Activated B cell treated with CpG ODN at 0.5 μM for 24 hours (primary cell): ENCODE data around the gene MYH7. TPM values are rescaled to one million over a fixed set of nuclear protein-coding genes. Genes with fewer than 3 reads are reported as not detected.

Experiments used
- ATAC-seq: fragments of 200-7000 bp; cut with Tn5 transposase; one replicate; pipeline ENCODE4 v1.10.0; 2021; ENCODE audit warnings: low read depth, mild to moderate bottlenecking, moderate library complexity
- CTCF ChIA-PET: fragments of 350-600 bp; sonication (Branson Sonifier 250); formaldehyde crosslinking; loops from one replicate; lab custom pipeline; 2021; ENCODE audit warnings: antibody characterized with exemption; lab: Charles Lee
- POLR2A ChIA-PET: fragments of 350-600 bp; sonication (Branson Sonifier 250); formaldehyde crosslinking; loops from one replicate; lab custom pipeline; 2021; ENCODE audit warnings: antibody characterized with exemption; lab: Charles Lee
- DNase-seq: peaks from one replicate; pipeline ENCODE4 v3.0.0; 2022
- H3K27ac Mint-ChIP-seq: one replicate; pipeline ENCODE4 v1.8.0; 2020; ENCODE audit warnings: mixed read lengths
- H3K27me3 Mint-ChIP-seq: one replicate; pipeline ENCODE4 v1.8.0; 2021; ENCODE audit warnings: mixed read lengths
- H3K36me3 Mint-ChIP-seq: one replicate; pipeline ENCODE4 v1.8.0; 2021; ENCODE audit warnings: low read depth, mixed read lengths
- H3K4me1 Mint-ChIP-seq: one replicate; pipeline ENCODE4 v1.8.0; 2021; ENCODE audit warnings: mixed read lengths
- H3K4me3 Mint-ChIP-seq: one replicate; pipeline ENCODE4 v1.8.0; 2020; ENCODE audit warnings: mild to moderate bottlenecking, mixed read lengths
- H3K9me3 Mint-ChIP-seq: one replicate; pipeline ENCODE4 v1.8.0; 2020; ENCODE audit warnings: mixed read lengths
- intact Hi-C: fragments of 100-400 bp; cut with micrococcal nuclease; formaldehyde crosslinking; loops from one replicate; pipeline ENCODE4 v1.15.1; 2024
- total RNA-seq: library from RNA; stranded (reverse); gene quantifications from 2 replicates; pipeline ENCODE4 v1.2.3, GENCODE V29; 2022
- TF ChIP-seq, protein P1 (sequence below): fragments of 200-600 bp; IDR thresholded peaks from one replicate; pipeline ENCODE4 v1.8.0; 2022; ENCODE audit warnings: antibody characterized with exemption, mild to moderate bottlenecking

Gene MYH7
- total RNA-seq, 1 donor from 2014 or later: not detected

DNA sequence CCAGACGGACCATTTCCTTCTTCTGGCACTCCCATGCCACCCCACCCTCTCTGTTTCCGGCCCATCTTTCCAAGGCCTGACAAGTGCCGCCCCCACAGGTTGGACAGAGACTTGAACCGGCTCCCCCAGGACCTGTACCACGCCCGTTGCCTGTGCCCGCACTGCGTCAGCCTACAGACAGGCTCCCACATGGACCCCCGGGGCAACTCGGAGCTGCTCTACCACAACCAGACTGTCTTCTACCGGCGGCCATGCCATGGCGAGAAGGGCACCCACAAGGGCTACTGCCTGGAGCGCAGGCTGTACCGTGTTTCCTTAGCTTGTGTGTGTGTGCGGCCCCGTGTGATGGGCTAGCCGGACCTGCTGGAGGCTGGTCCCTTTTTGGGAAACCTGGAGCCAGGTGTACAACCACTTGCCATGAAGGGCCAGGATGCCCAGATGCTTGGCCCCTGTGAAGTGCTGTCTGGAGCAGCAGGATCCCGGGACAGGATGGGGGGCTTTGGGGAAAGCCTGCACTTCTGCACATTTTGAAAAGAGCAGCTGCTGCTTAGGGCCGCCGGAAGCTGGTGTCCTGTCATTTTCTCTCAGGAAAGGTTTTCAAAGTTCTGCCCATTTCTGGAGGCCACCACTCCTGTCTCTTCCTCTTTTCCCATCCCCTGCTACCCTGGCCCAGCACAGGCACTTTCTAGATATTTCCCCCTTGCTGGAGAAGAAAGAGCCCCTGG, 59.8 kb downstream of the MYH7 start:
- POLR2A ChIA-PET: no interaction called here
- H3K27me3 Mint-ChIP-seq: peaks cover 5% of the 10 kb centered on the region

GRCh38 chr14:23373041-23373440, 62.4 kb downstream of the MYH7 start:
- no peak overlapping the region for H3K4me3 Mint-ChIP-seq
- DNase-seq (no peak), ATAC-seq (no peak)
- no peaks in the 10 kb centered on the region for H3K4me1 Mint-ChIP-seq
- ChIA-PET CTCF (no interaction called here), POLR2A (no interaction called here)
- TF ChIP-seq, protein P1, sequence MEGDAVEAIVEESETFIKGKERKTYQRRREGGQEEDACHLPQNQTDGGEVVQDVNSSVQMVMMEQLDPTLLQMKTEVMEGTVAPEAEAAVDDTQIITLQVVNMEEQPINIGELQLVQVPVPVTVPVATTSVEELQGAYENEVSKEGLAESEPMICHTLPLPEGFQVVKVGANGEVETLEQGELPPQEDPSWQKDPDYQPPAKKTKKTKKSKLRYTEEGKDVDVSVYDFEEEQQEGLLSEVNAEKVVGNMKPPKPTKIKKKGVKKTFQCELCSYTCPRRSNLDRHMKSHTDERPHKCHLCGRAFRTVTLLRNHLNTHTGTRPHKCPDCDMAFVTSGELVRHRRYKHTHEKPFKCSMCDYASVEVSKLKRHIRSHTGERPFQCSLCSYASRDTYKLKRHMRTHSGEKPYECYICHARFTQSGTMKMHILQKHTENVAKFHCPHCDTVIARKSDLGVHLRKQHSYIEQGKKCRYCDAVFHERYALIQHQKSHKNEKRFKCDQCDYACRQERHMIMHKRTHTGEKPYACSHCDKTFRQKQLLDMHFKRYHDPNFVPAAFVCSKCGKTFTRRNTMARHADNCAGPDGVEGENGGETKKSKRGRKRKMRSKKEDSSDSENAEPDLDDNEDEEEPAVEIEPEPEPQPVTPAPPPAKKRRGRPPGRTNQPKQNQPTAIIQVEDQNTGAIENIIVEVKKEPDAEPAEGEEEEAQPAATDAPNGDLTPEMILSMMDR: no peak
- intact Hi-C loops: no loop called here
- H3K27ac Mint-ChIP-seq: no peak overlapping the region
- no peaks in the 10 kb centered on the region for H3K36me3 Mint-ChIP-seq
- H3K27me3 Mint-ChIP-seq: peaks cover 11% of the 10 kb centered on the region
- H3K9me3 Mint-ChIP-seq: no peaks in the 10 kb centered on the region

More for the DNA sequence above, 59.8 kb downstream of the MYH7 start:
- H3K4me3 Mint-ChIP-seq: no peak overlapping the region
- intact Hi-C loops: no loop called here
- H3K4me1 Mint-ChIP-seq: no peaks in the 10 kb centered on the region
- CTCF ChIA-PET: no interaction called here
- TF ChIP-seq, protein P1: no peak
- H3K9me3 Mint-ChIP-seq: no peaks in the 10 kb centered on the region
- no peaks in the 10 kb centered on the region for H3K36me3 Mint-ChIP-seq
- ATAC-seq (no peak), DNase-seq (no peak)
- no peak overlapping the region for H3K27ac Mint-ChIP-seq

- intact Hi-C loops: no loop called here
- peaks cover 11% of the 10 kb centered on the region for H3K27me3 Mint-ChIP-seq
- POLR2A ChIA-PET: no interaction called here
- no peaks in the 10 kb centered on the region for H3K9me3 Mint-ChIP-seq
- H3K4me1 Mint-ChIP-seq: no peaks in the 10 kb centered on the region
- H3K27ac Mint-ChIP-seq: no peak within 1 kb of the TSS
- ATAC-seq: no peak
- no peak for DNase-seq
- no peak within 1 kb of the TSS for H3K4me3 Mint-ChIP-seq
- TF ChIP-seq, protein P1: no peak
- CTCF ChIA-PET: interaction anchor here (1.2 kb wide), 1 partner anchor 252 kb away, joined by 3 read pairs; no protein-coding TSS in a partner anchor
- no peaks in the 10 kb centered on the region for H3K36me3 Mint-ChIP-seq
Measured at GRCh38 chr14:23372509-23372908, 63.0 kb downstream of the MYH7 start, which contains the start of gene IL25. Gene IL25, plus strand, starts transcription at chr14:23372809.

- Mint-ChIP-seq H3K27me3 (peaks cover 17% of the 10 kb centered on the region), H3K4me1 (no peaks in the 10 kb centered on the region), H3K9me3 (no peaks in the 10 kb centered on the region), H3K4me3 (no peak overlapping the region), H3K27ac (no peak overlapping the region), H3K36me3 (no peaks in the 10 kb centered on the region)
- ChIA-PET CTCF (interaction anchor here (1.2 kb wide), 1 partner anchor 251 kb away, joined by 3 read pairs; no protein-coding TSS in a partner anchor), POLR2A (no interaction called here)
- DNase-seq (no peak), ATAC-seq (no peak)
- TF ChIP-seq, protein P1: no peak
- intact Hi-C loops: no loop called here
Measured at GRCh38 chr14:23371865-23372264, 63.6 kb downstream of the MYH7 start.

DNA sequence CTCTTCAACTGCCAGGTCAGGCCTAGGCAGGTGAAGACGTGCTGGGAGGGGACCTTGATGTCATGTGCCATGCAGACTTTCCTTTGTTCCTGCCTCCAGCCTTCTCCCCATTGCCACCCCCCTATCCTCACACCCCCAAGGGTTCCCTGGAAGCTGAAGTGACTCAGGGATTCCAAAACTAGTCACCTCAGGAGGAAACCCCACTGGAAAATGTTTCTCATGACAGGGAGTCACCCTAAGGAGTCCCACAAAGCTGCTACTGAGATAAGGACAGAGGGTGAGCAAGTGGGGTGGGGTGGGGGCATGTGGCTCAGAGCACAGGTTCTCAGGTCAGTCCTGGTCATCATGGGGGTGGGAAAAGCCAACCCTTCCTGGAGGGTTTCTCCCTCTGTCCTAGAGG, 65.2 kb downstream of the MYH7 start:
- no peaks in the 10 kb centered on the region for H3K9me3 Mint-ChIP-seq
- H3K27ac Mint-ChIP-seq: no peak overlapping the region
- ChIA-PET POLR2A (no interaction called here), CTCF (interaction anchor here (1.0 kb wide), 1 partner anchor 10 kb away, joined by 4 read pairs; no protein-coding TSS in a partner anchor)
- intact Hi-C loops: no loop called here
- TF ChIP-seq, protein P1: no peak
- H3K4me1 Mint-ChIP-seq: no peaks in the 10 kb centered on the region
- no peaks in the 10 kb centered on the region for H3K36me3 Mint-ChIP-seq
- DNase-seq (no peak), ATAC-seq (no peak)
- H3K27me3 Mint-ChIP-seq: peaks cover 22% of the 10 kb centered on the region
- no peak overlapping the region for H3K4me3 Mint-ChIP-seq
